GM23338 (cell line): Measurements from ENCODE around the gene MS4A5.

Experiments
- EZH2 ChIP-seq: fragments of 200-600 bp; sonication (generic); IDR thresholded peaks from one replicate; pipeline ENCODE4 v1.8.0; 2017; ENCODE audit warnings: antibody characterized with exemption, mild to moderate bottlenecking, low read depth; ENCODE audit not compliant: unreplicated experiment
- EZH2phosphoT487 ChIP-seq: fragments of 200-600 bp; sonication (generic); IDR thresholded peaks from one replicate; pipeline ENCODE4 v1.8.1; 2018; ENCODE audit warnings: antibody characterized with exemption; ENCODE audit not compliant: unreplicated experiment
- JUNB ChIP-seq: IDR thresholded peaks from one replicate; pipeline ENCODE4 v1.6.1; 2016; ENCODE audit warnings: antibody characterized with exemption; ENCODE audit not compliant: unreplicated experiment
- NANOG ChIP-seq: IDR thresholded peaks from 2 replicates; pipeline ENCODE4 v1.6.1; 2016; ENCODE audit warnings: antibody characterized with exemption, borderline replicate concordance
- POLR2AphosphoS5 ChIP-seq: IDR thresholded peaks from 2 replicates; pipeline ENCODE4 v1.6.1; 2016; ENCODE audit warnings: antibody characterized with exemption, low read depth
- ZNF331 ChIP-seq: fragments of 250-450 bp; sonication (Bioruptor Pico); IDR thresholded peaks from 2 replicates; pipeline ENCODE4 v1.5.0; 2020; ENCODE audit warnings: low read depth, mild to moderate bottlenecking, moderate library complexity
- TF ChIP-seq, protein P1 (sequence below), 2 experiments: fragments of 200-600 bp in 1 of 2; sonication (generic) in 1 of 2; conservative IDR thresholded peaks; 2 replicates each; pipeline versions ENCODE4 v1.5.1 to v1.6.1; 2016 to 2017; ENCODE audit warnings: antibody characterized with exemption in 2 of 2, low read depth in 2 of 2, mild to moderate bottlenecking in 2 of 2, moderate library complexity in 1 of 2

- TF ChIP-seq, protein P1, sequence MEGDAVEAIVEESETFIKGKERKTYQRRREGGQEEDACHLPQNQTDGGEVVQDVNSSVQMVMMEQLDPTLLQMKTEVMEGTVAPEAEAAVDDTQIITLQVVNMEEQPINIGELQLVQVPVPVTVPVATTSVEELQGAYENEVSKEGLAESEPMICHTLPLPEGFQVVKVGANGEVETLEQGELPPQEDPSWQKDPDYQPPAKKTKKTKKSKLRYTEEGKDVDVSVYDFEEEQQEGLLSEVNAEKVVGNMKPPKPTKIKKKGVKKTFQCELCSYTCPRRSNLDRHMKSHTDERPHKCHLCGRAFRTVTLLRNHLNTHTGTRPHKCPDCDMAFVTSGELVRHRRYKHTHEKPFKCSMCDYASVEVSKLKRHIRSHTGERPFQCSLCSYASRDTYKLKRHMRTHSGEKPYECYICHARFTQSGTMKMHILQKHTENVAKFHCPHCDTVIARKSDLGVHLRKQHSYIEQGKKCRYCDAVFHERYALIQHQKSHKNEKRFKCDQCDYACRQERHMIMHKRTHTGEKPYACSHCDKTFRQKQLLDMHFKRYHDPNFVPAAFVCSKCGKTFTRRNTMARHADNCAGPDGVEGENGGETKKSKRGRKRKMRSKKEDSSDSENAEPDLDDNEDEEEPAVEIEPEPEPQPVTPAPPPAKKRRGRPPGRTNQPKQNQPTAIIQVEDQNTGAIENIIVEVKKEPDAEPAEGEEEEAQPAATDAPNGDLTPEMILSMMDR (conservative IDR thresholded peaks at IDR 0.05; ENCODE audit: low read depth in 2 of 2), result no peak
- TF ChIP-seq JUNB (no peak), POLR2AphosphoS5 (no peak), ZNF331 (no peak), EZH2phosphoT487 (no peak), EZH2 (no peak), NANOG (no peak)
These were observed 18.5 kb downstream of the MS4A5 start for GRCh38 chr11:60447846-60448245.
